Caki2 (cell line): Measurements from ENCODE around the gene CPXM1. TPM values are rescaled to one million over a fixed set of nuclear protein-coding genes. Genes with fewer than 3 reads are reported as not detected.
"Not testable (repeated sequence)": the region's sequence is repeated elsewhere in the genome, so short reads cannot be mapped to it uniquely, and the experiment has no call there.

ENCODE experiments used
- DNase-seq: peaks from one replicate; pipeline ENCODE4 v3.0.0-alpha.2; 2015; ENCODE audit warnings: low read depth
- in situ Hi-C: cut with HindIII; loops from 2 replicates; pipeline ENCODE4 v1.10.0; 2016; ENCODE audit warnings: low sequenced_read_pairs, low pct_unique_long_range_greater_than_20kb, mixed read lengths
- total RNA-seq: library from RNA; depleted of rRNA; stranded (reverse); fragments of >200 nt; shearing (Covaris generic); gene quantifications from 2 replicates; pipeline ENCODE4 v1.2.3, GENCODE V29; 2014; ENCODE audit warnings: low replicate concordance

The CPXM1 gene
- total RNA-seq, 1 experiment from 2014 or later: not detected

DNA sequence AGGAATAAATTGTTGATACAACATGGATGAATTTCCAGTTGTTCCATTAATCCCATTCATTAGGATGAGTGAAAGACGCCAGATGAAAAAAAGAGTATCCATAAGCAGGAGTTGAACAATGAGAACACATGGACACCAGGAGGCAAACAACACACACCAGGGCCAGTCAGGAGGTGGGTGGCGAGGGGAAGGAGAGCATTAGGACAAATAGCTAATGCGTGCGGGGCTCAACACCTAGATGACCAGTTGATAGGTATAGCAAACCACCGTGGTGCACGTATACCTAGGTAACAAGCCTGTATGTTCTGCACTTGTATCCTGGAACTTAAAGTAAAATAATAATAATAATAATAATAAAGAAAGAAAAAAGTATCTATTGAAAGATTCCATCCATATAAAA is 28.9 kb upstream of the CPXM1 start:
- in situ Hi-C loops: no loop called here
- DNase-seq: no peak

DNA sequence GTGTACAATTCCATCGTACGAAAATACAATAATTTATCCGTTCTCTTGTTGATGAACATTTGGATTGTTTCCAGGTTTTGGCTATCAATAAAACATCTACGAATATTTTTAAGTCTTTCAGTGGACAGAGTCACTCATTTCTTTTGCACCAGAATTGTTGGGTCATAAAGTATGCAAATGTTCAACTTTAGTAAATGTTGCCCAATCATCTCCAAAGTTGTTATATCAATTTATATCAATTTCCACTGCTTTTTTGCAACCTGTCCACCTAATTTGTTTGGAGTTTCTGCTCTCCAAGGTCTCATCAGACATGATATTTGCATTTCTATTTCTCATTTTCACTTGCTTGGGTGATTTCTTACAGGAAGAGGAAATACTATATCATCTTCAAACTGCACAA is 26.2 kb upstream of the CPXM1 start:
- in situ Hi-C loops: no loop called here
- no peak for DNase-seq

DNA sequence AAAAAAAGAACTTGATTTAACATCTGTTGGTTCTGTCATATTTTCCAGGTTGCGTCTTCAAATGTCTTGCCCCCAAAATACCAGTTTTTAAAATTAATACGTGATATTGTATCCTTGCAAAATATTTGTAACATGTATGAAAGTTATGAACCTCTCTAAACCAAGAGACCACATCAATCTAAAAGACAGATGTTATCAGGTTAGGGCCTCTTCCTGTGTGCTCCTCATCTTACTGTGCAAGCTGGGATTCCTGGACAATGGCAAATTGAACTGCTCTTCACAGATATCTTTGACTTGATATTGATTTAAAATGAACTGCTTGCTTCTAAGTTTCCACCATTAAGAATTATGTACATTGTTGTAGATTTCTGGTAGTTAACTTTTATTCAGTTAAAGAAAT is 25.3 kb upstream of the CPXM1 start:
- in situ Hi-C loops: no loop called here
- DNase-seq: no peak

DNA sequence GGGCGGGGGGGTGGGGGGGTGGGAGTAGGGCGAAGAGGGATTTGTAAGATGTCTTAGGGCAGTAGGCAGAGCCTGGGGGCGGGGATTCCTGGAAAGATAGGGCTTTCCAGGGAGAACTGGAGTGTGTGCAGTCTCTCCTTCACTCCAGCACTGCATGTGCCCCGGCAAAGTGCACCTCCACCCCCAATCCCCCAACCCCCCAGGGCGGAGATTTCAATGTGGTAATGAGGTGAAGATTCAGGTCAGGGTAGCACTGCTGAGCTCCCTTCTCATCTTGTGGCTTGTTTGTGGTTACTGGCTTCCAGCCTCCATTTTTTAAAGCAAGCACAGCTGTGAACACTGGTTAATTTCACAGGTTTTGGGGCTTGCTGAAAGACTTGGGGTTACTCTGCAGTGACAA is 21.6 kb upstream of the CPXM1 start:
- no peak for DNase-seq
- in situ Hi-C loops: no loop called here

GRCh38 chr20:2820896-2821869 is 20.8 kb upstream of the CPXM1 start:
- in situ Hi-C loops: no loop called here
- DNase-seq: no peak

GRCh38 chr20:2820084-2820895 is 19.9 kb upstream of the CPXM1 start:
- no peak for DNase-seq
- in situ Hi-C loops: no loop called here

GRCh38 chr20:2817891-2818595 is 17.6 kb upstream of the CPXM1 start:
- no peak for DNase-seq
- in situ Hi-C loops: no loop called here

DNA sequence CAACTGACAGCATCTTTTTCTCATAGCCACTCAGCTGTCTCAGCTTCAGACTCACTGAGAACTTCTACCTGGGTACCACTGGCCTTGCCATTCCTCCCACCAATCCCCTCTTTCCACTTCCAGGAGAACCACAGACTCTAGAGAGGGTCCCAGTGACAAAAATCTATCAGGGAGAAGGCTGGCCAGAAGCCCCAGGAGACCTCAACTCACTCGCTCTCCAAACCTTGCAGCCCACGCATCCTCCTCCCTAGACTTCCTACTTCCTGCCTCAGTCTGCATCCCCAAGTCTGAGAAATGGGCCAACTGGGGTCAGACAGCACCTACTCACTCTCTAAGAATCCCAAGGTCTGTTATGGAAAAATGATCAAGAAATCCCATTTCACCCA is 16.9 kb upstream of the CPXM1 start:
- in situ Hi-C loops: no loop called here
- no peak for DNase-seq

- in situ Hi-C loops: no loop called here
- DNase-seq: no peak
These were observed 16.3 kb upstream of the CPXM1 start for GRCh38 chr20:2816583-2817340.

DNA sequence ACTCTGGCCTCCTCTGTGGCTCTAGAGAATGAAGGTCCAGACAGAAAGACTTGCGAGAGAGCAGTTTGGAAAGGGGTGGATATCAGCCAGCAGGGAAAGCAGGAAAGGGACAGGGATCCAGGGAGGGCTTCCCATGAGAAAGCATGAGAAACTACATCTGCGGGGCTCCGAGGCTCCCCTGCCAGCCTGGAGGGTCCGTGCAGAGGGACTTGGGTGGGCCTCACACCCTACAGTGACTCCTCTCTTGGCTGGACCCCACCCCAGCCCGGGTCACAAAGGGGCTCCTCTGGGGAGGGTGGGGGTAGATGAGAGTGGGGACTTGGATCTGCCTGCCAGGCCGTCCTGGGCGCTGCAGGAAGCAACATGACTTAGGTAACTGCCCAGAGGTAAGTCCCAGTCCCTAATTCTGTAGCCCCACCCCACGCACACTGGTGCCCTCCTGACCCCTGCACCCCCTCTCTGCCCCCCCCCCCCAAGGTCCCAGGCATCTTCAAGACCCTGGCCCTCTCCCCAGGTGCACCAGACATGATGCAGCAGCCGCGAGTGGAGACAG is 15.7 kb upstream of the CPXM1 start, which contains the start of gene TMEM239:
Gene TMEM239 (plus strand): TSS at position 335 of the 553 bp plus-strand sequence. CDS start 191 bp downstream, at position 526.
- no peak for DNase-seq
- in situ Hi-C loops: no loop called here

GRCh38 chr20:2815242-2815900 is 14.9 kb upstream of the CPXM1 start:
- no peak for DNase-seq
- in situ Hi-C loops: no loop called here

- DNase-seq: peak; percentile 67
- in situ Hi-C loops: no loop called here
These were observed 14.2 kb upstream of the CPXM1 start, which contains the start of gene C20orf141 for GRCh38 chr20:2814587-2815051. Gene C20orf141, plus strand, starts transcription at chr20:2814987. Its CDS starts 198 bp downstream, at chr20:2815185.

DNA sequence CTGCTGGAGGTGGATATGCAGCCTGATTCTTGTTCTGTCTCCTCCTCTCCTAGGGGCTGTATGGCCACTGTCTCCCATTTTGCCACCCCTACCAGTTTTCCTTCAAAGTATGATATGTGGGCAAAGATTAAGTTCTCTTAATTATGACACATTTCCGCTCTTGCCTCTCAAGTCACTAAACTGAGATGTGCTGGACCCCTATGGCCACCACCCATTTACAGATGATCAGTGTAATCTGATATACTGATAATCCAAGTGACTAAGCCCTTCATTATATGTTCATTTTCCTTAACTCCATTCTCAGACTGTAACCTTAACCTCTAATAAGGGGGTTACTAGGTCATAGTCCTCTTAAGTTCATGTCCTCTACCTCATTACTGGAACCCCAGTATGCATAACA is 13.6 kb upstream of the CPXM1 start:
- in situ Hi-C loops: no loop called here
- DNase-seq: no peak

- in situ Hi-C loops: no loop called here
- DNase-seq: no peak
These were observed 11.8 kb upstream of the CPXM1 start for GRCh38 chr20:2812189-2812588.

- DNase-seq: peak; percentile 11
- in situ Hi-C loops: no loop called here
These were observed 9.3 kb upstream of the CPXM1 start for GRCh38 chr20:2809690-2810089.

- DNase-seq, in situ Hi-C loops: not testable (repeated sequence)
These were observed 7.5 kb upstream of the CPXM1 start for GRCh38 chr20:2807929-2808328.

DNA sequence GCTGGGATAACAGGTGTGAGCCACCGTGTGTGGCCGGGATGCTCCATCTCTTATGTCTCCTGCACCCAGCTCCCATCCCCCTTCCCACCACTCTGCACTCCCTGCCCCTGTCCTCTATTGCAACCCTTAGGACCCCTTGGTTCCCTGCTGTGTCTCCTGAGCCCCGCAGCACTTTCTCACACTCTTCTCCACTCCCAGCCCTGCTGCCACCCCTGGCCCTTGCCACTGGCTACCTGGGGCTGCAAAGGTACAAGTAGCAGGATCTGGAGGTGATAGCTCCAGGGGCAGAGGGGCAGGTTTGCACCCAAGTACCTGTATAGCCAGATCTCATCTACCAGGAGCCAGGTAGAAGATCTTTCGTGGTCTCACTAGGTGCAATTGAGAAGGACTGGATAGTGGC is 6.6 kb upstream of the CPXM1 start:
- in situ Hi-C loops: no loop called here
- DNase-seq: no peak
